ENCODE data around the gene SGCA.
A peak's percentile ranks its signal among the peaks of the same experiment; 100 is the strongest.

The SGCA gene

GRCh38 chr17:50196826-50197225, 31.0 kb downstream of the SGCA start:
- no peak for DNase-seq

- DNase-seq, result peak; percentile 66
Observed at GRCh38 chr17:50198026-50198669, 32.3 kb downstream of the SGCA start.

GRCh38 chr17:50199211-50199802, 33.5 kb downstream of the SGCA start:
- DNase-seq, result peak; percentile 67

- peak; percentile 96 for DNase-seq
Observed at GRCh38 chr17:50199803-50200456, 34.1 kb downstream of the SGCA start.

GRCh38 chr17:50200457-50201275, 34.9 kb downstream of the SGCA start:
- DNase-seq, result peak; percentile 94

- DNase-seq, result peak; percentile 96
Observed at GRCh38 chr17:50201276-50201854, 35.6 kb downstream of the SGCA start, which contains the start of gene COL1A1. Gene COL1A1 (minus strand): TSS chr17:50201631. CDS start chr17:50201513, 118 bp downstream.

GRCh38 chr17:50203086-50203485, 37.3 kb downstream of the SGCA start:
- peak; percentile 94 for DNase-seq

- peak; percentile 95 for DNase-seq
Observed at GRCh38 chr17:50203604-50204345, 38.0 kb downstream of the SGCA start.

GRCh38 chr17:50204431-50204830, 38.6 kb downstream of the SGCA start:
- DNase-seq, result no peak

- no peak for DNase-seq
Observed at GRCh38 chr17:50205111-50205962, 39.5 kb downstream of the SGCA start.

- DNase-seq, result no peak
Observed at GRCh38 chr17:50205963-50206505, 40.2 kb downstream of the SGCA start.

- DNase-seq, result peak; percentile 89
Observed at GRCh38 chr17:50206604-50207293, 40.9 kb downstream of the SGCA start.

- no peak for DNase-seq
Observed at GRCh38 chr17:50207315-50207714, 41.5 kb downstream of the SGCA start.

- no peak for DNase-seq
Observed at GRCh38 chr17:50207792-50208567, 42.2 kb downstream of the SGCA start.

- no peak for DNase-seq
Observed at GRCh38 chr17:50208611-50209061, 42.8 kb downstream of the SGCA start.

GRCh38 chr17:50209133-50209471, 43.3 kb downstream of the SGCA start:
- no peak for DNase-seq

GRCh38 chr17:50209472-50210239, 43.9 kb downstream of the SGCA start:
- DNase-seq, result peak; percentile 99

Measured in femur (tissue), 1 donor.